ENCODE data around the gene SLC22A4. TPM values are rescaled to one million over a fixed set of nuclear protein-coding genes. Genes with fewer than 3 reads are reported as not detected.

The SLC22A4 gene
- total RNA-seq, 1 donor from 2014 or later: 8.5 TPM

DNA sequence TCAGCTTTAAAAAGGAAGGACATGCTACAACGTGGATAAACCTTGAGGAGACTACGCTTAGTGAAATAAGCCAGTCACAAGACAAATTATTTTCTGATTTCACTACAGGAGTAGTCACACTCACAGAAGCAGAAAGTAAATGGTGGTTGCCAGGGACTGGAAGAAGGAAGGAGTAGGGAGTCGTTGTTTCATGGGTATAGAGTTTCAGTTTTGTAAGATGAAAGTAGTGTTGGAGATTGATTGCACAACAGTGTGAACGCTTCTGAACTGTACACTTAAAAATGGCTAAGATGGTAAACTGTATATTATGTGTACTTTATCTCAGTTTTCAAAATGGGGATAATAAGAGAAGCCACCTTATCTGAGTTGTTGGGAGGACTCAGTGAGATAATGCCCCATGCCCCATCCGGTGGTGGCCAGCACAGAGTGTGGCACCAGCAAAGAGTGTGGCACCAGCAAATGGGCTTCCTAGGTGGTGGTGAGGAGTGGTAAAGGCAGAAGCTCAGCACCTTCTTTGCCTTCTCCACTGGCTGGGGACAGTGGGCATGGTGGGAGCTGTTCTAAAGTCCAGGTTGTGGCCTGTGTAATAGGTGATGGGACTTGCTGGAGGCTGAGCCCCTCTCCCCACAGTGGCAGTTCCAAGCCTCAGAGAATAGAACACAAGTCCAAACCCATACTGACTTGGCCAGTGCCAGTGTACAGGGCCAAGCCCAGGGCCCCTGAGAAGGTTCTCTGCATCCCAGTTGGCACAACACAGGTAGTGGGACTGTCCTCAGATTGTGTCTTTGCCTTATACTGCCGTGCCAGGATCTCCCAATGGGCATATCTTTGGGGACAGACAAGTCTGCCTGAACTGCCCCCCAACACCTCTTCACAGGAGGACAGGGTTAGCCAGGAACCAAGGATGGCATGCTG is 4.4 kb downstream of the SLC22A4 start:
- H3K27me3 ChIP-seq (ENCODE audit: low read depth): no peaks in the 10 kb centered on the region
- H3K4me1 ChIP-seq: peaks cover 18% of the 10 kb centered on the region
- DNase-seq (no peak), ATAC-seq (no peak)
- H3K4me3 ChIP-seq: no peak overlapping the region
- H3K9me3 ChIP-seq: no peaks in the 10 kb centered on the region
- no peaks in the 10 kb centered on the region for H3K36me3 ChIP-seq
- no peak for TF ChIP-seq CTCF (IDR thresholded peaks at IDR 0.05)
- no peak overlapping the region for H3K27ac ChIP-seq
- intact Hi-C loops (cut with DNase I): no loop called here

- no peak for ATAC-seq
- Histone ChIP-seq H3K9me3 (peaks cover 2% of the 10 kb centered on the region), H3K36me3 (no peaks in the 10 kb centered on the region), H3K4me1 (peaks cover 12% of the 10 kb centered on the region), H3K4me3 (no peak overlapping the region), H3K27me3 (ENCODE audit: low read depth) (no peaks in the 10 kb centered on the region), H3K27ac (no peak overlapping the region)
- no peak for DNase-seq
- TF ChIP-seq CTCF (IDR thresholded peaks at IDR 0.05): no peak
- intact Hi-C loops (cut with DNase I): no loop called here
These were observed 5.7 kb downstream of the SLC22A4 start for GRCh38 chr5:132299917-132300316.

- DNase-seq: no peak
- Histone ChIP-seq H3K27ac (no peak overlapping the region), H3K4me3 (no peak overlapping the region), H3K4me1 (peaks cover 4% of the 10 kb centered on the region), H3K27me3 (ENCODE audit: low read depth) (no peaks in the 10 kb centered on the region), H3K9me3 (peaks cover 10% of the 10 kb centered on the region), H3K36me3 (no peaks in the 10 kb centered on the region)
- TF ChIP-seq CTCF (IDR thresholded peaks at IDR 0.05): no peak
- no peak for ATAC-seq
- intact Hi-C loops (cut with DNase I): no loop called here
These were observed 6.6 kb downstream of the SLC22A4 start for GRCh38 chr5:132300577-132301343.

DNA sequence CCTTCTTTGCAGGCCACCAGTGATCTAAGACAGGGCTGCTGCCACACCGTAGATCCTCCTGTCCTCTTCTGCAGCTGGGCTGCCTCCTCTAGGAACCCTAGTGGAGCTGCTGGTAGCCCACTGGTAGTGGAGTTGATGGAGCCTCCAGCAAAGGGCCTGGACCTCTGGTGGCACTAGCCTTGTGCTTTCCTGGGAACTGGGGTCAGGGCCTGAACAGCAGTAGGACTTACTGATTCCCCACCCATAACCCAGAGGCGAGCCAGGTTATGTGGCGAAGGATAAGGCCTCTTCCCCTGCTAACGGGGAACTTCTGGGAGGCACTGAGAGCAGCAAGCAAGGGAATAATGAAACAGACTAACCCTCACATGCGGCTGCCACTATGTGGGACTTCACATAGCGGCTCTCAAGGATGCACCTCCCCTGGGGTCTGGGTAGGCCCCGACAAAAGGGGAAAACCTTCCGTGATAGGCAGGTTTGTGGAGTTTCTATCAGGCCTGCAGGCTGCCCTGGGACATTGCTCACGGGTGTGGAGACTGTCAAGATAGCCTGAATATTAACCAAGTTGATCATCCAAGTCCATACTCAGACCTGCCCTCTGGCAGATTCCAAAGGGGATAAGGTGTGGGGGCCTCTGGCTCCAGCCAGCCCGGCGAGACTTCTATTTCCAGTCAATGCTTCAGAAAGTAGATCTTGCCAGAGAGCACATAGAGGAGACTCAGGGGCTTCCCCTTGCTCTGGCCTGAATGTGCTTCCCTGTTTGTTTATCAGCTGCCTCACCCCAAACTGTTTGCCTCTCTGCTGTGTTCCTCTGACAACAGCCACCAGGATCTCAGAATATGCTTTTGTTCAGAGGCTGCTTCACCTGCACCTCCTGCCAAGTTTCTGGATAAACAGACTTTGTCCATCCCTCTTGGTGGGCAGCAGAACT is 7.4 kb downstream of the SLC22A4 start:
- intact Hi-C loops (cut with DNase I): no loop called here
- no peak overlapping the region for H3K4me3 ChIP-seq
- no peaks in the 10 kb centered on the region for H3K4me1 ChIP-seq
- peaks cover 11% of the 10 kb centered on the region for H3K9me3 ChIP-seq
- H3K27ac ChIP-seq: no peak overlapping the region
- ATAC-seq (peak; percentile 28 to 70), DNase-seq (no peak)
- no peak for TF ChIP-seq CTCF (IDR thresholded peaks at IDR 0.05)
- no peaks in the 10 kb centered on the region for H3K36me3 ChIP-seq
- H3K27me3 ChIP-seq (ENCODE audit: low read depth): no peaks in the 10 kb centered on the region

- no peaks in the 10 kb centered on the region for H3K36me3 ChIP-seq
- DNase-seq (no peak), ATAC-seq (no peak)
- H3K4me1 ChIP-seq: no peaks in the 10 kb centered on the region
- intact Hi-C loops (cut with DNase I): no loop called here
- H3K4me3 ChIP-seq: no peak overlapping the region
- no peak overlapping the region for H3K27ac ChIP-seq
- H3K9me3 ChIP-seq: peaks cover 11% of the 10 kb centered on the region
- TF ChIP-seq CTCF (IDR thresholded peaks at IDR 0.05): no peak
- no peaks in the 10 kb centered on the region for H3K27me3 ChIP-seq (ENCODE audit: low read depth)
These were observed 8.2 kb downstream of the SLC22A4 start for GRCh38 chr5:132302413-132302812.
